Adrenal gland (tissue), 12 donors: Measurements from ENCODE around the gene FMNL2. TPM values are rescaled to one million over a fixed set of nuclear protein-coding genes. Genes with fewer than 3 reads are reported as not detected.

Experiments used
- DNase-seq, 7 donors: peaks; one replicate each; pipeline ENCODE4 v3.0.0-alpha.2; 2019 to 2020
- H3K27ac ChIP-seq, 5 donors: fragments of 200-600 bp; sonication (generic) in 4 of 5; 1 replicate in 3 of 5; 2 replicates in 2 of 5; pipeline versions ENCODE4 v1.5.1 to v1.8.0; 2016 to 2020; ENCODE audit warnings: mild to moderate bottlenecking in 1 of 5
- H3K27me3 ChIP-seq: fragments of 200-600 bp; 2 replicates; pipeline ENCODE4 v1.8.0; 2021
- H3K36me3 ChIP-seq, 2 donors: fragments of 200-600 bp; replicated peaks in 1 of 2; 1 replicate in 1 of 2; 2 replicates in 1 of 2; pipeline versions ENCODE4 v1.5.1 to v1.8.0; 2018 to 2022
- H3K4me1 ChIP-seq, 2 donors: fragments of 200-600 bp; replicated peaks in 1 of 2; 1 replicate in 1 of 2; 2 replicates in 1 of 2; pipeline versions ENCODE4 v1.5.1 to v1.8.0; 2018 to 2021
- H3K4me3 ChIP-seq, 4 donors: fragments of 200-600 bp; sonication (generic) in 3 of 4; one replicate each; pipeline ENCODE4 v1.5.1; 2016 to 2018
- H3K9me3 ChIP-seq, 3 donors: fragments of 200-600 bp; sonication (generic) in 1 of 3; replicated peaks in 1 of 3; 1 replicate in 2 of 3; 2 replicates in 1 of 3; pipeline versions ENCODE4 v1.5.1 to v1.8.0; 2016 to 2021
- CTCF ChIP-seq, 6 experiments: fragments of 450-650 bp in 4 of 6; fragments of 200-600 bp in 2 of 6; sonication (generic) in 1 of 6; IDR thresholded peaks; 1 replicate in 5 of 6; 2 replicates in 1 of 6; pipeline versions ENCODE4 v1.5.1 to v1.8.0; 2016 to 2021; ENCODE audit warnings: antibody characterized with exemption in 6 of 6, mild to moderate bottlenecking in 2 of 6, moderate library complexity in 1 of 6
- POLR2A ChIP-seq, 2 donors: fragments of 450-650 bp; IDR thresholded peaks; one replicate each; pipeline ENCODE4 v1.6.1; 2017; ENCODE audit warnings: antibody characterized with exemption in 2 of 2, mild to moderate bottlenecking in 2 of 2, moderate library complexity in 1 of 2
- WGBS, 4 donors: extraction: QIAGEN DNeasy Blood & Tissue Kit in 2 of 4; methylation state at CpG; one replicate each; pipeline versions ENCODE4 v1.1.5 to v1.1.7; 2013 to 2017; 5-methylcytosine and 5-hydroxymethylcytosine counted together
- intact Hi-C, 2 donors: fragments of 100-400 bp; cut with DNase I; formaldehyde crosslinking; loops; one replicate each; pipeline versions ENCODE4 v1.14.1 to v1.15.0; 2022 to 2023
- polyA plus RNA-seq, 3 donors: library from polyadenylated mRNA; stranded (reverse); fragments of 200-250 nt in 2 of 3; fragments of 350-450 nt in 1 of 3; fragmentation: Illumina TruSeq in 1 of 3; extraction: RNeasy Lipid Tissue Mini Kit (QIAGEN cat#74804) in 1 of 3; gene quantifications; one replicate each; pipeline ENCODE4 v1.2.3, GENCODE V29; 2013 to 2014
- total RNA-seq, 9 donors: library from RNA; depleted of rRNA in 4 of 9; stranded (reverse); fragments of >200 nt in 4 of 9; fragments of 120-200 nt in 1 of 9; fragmentation: NEBNext Ultra II Directional in 1 of 9; extraction: Animal tissue kit (Norgen Biotek cat#: 25700) in 1 of 9; gene quantifications; one replicate each; pipeline versions ENCODE4 v1.1.0 to v1.2.4, GENCODE V29; 2013 to 2023
- donor health status: healthy with polysubstance abuse.
- donor health status: Bipolar disorder and iron deficiency.
- donor health status: DM: yes; HTN: yes; CAD: no.
- donor health status: DM: no; HTN: no; CAD: no.
- donor health status: DM: no; HTN: no; CAD: no.
- donor health status: DM: yes; HTN: yes; CAD: no.

The FMNL2 gene
- total and polyA plus RNA-seq, 12 donors, result 23.5 to 54.2 (median 36.7) TPM

- Histone ChIP-seq H3K4me1 (peaks cover 15 to 27% of the 10 kb centered on the region in 2 donors), H3K27me3 (no peaks in the 10 kb centered on the region), H3K27ac (peak overlapping the region in 3 of 5 donors; percentile 20 to 73 (median 43)), H3K36me3 (no peaks in the 10 kb centered on the region), H3K9me3 (no peaks in the 10 kb centered on the region), H3K4me3 (peak overlapping the region in 1 of 4 donors; percentile 4)
- intact Hi-C loops, result no loop called here
- peak; percentile 58 to 78 (median 68) for DNase-seq
- 33 to 38% (median 34%) methylated on average over 9 of the region's 9 CpGs for WGBS, 4 donors
- TF ChIP-seq POLR2A (IDR thresholded peaks at IDR 0.05) (no peak), CTCF (IDR thresholded peaks at IDR 0.05) (no peak)
These were observed 170.5 kb downstream of the FMNL2 start for GRCh38 chr2:152505495-152505906.

- H3K36me3 ChIP-seq, result no peaks in the 10 kb centered on the region
- TF ChIP-seq CTCF (IDR thresholded peaks at IDR 0.05), result no peak
- no peak for TF ChIP-seq POLR2A (IDR thresholded peaks at IDR 0.05)
- no peak overlapping the region for H3K27ac ChIP-seq
- 88 to 90% (median 89%) methylated on average over 4 of the region's 4 CpGs for WGBS, 4 donors
- H3K9me3 ChIP-seq, result no peaks in the 10 kb centered on the region
- H3K4me3 ChIP-seq, result no peak overlapping the region
- no peaks in the 10 kb centered on the region for H3K27me3 ChIP-seq
- intact Hi-C loops, result no loop called here
- DNase-seq, result no peak
- peaks cover 4 to 14% of the 10 kb centered on the region in 2 donors for H3K4me1 ChIP-seq
These were observed 171.9 kb downstream of the FMNL2 start for GRCh38 chr2:152506843-152507242.

- intact Hi-C loops, result no loop called here
- DNase-seq, result no peak
- Histone ChIP-seq H3K9me3 (no peaks in the 10 kb centered on the region), H3K36me3 (no peaks in the 10 kb centered on the region), H3K27me3 (no peaks in the 10 kb centered on the region), H3K27ac (no peak overlapping the region), H3K4me3 (no peak overlapping the region), H3K4me1 (peaks cover 4 to 12% of the 10 kb centered on the region in 2 donors)
- WGBS, 4 donors, result 80 to 88% (median 87%) methylated on average over 6 of the region's 6 CpGs
- TF ChIP-seq CTCF (IDR thresholded peaks at IDR 0.05) (no peak), POLR2A (IDR thresholded peaks at IDR 0.05) (no peak)
These were observed 172.9 kb downstream of the FMNL2 start for GRCh38 chr2:152507907-152508306.

- Histone ChIP-seq H3K9me3 (no peaks in the 10 kb centered on the region), H3K4me1 (peaks cover 6 to 15% of the 10 kb centered on the region in 2 donors), H3K4me3 (no peak overlapping the region), H3K27ac (no peak overlapping the region), H3K36me3 (no peaks in the 10 kb centered on the region), H3K27me3 (no peaks in the 10 kb centered on the region)
- TF ChIP-seq POLR2A (IDR thresholded peaks at IDR 0.05), result no peak
- no peak for TF ChIP-seq CTCF (IDR thresholded peaks at IDR 0.05)
- intact Hi-C loops, result no loop called here
- DNase-seq, result no peak
- WGBS, 4 donors, result 75 to 82% (median 78%) methylated on average over 4 of the region's 4 CpGs
These were observed 173.5 kb downstream of the FMNL2 start for GRCh38 chr2:152508446-152508845.
